Brain pericyte (primary cell): Measurements from ENCODE around the gene CALHM2.

Experiments
- DNase-seq: peaks from one replicate; pipeline ENCODE4 v3.0.0-alpha.2; 2012; ENCODE audit warnings: low read depth, low spot score

Gene CALHM2

GRCh38 chr10:103475437-103475836 is 23.3 kb upstream of the CALHM2 start:
- DNase-seq, result no peak

- no peak for DNase-seq
Observed at GRCh38 chr10:103474077-103474476, 21.9 kb upstream of the CALHM2 start.

DNA sequence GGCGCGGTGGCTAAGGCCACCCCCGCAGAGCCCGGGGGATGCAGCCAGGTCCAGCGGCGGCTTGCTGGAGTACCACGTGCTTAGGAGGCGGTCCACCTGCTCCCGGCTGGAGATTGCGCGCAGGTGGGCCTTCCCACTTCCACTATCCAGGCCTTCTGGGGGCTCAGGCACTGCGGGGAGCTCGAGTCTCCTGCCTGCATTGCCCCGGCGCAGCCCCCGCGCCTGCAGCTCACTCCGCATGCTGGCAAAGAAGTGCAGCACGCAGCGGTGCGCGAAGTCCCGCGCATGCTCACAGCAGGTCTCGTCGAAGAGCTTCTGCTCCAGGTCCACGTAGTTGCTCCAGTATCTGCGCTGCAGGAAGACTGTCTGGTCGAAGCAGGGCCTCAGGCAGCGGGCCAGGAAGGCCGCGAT is 21.1 kb upstream of the CALHM2 start:
- no peak for DNase-seq

DNA sequence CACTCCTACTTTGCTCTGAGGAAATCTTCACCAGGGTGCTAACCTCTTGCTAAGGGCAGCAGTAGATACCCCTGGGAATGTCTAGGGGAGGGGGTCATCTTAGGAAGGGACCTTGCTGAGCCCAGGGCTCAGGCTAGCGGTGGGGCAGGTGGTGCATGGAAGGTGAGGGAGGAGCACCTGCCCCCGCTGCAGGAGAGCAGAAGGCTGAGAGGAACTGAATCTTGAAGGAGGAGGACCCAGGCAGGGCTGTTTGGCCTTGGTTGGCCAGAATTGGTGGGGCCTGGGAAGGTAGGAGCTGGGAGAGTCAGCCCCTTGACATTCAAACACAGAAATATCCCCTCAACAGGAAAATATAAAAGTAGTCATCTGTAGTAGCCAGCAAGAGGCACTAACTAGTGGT is 19.8 kb upstream of the CALHM2 start:
- no peak for DNase-seq

- DNase-seq, result no peak
Observed at GRCh38 chr10:103470761-103471653, 18.8 kb upstream of the CALHM2 start.

GRCh38 chr10:103469201-103469600 is 17.0 kb upstream of the CALHM2 start:
- no peak for DNase-seq

DNA sequence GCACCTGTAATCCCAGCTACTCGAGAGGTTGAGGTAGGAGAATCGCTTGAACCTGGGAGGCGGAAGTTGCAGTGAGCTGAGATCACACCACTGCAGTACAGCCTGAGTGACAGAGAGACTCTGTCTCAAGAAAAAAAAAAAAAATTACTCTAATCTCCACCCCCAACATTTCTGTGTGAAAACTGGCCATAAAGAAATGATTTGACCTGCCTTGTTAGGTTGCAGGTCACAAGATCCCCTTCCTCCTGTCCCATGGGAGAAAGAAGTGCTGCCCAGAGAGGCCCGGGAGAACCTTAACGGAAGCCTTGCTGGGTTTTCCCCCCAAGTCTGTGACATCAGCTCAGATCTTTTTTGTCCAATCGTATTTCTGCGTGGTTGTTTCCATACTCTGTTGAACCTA is 15.2 kb upstream of the CALHM2 start:
- no peak for DNase-seq

- no peak for DNase-seq
Observed at GRCh38 chr10:103466734-103467133, 14.6 kb upstream of the CALHM2 start.

DNA sequence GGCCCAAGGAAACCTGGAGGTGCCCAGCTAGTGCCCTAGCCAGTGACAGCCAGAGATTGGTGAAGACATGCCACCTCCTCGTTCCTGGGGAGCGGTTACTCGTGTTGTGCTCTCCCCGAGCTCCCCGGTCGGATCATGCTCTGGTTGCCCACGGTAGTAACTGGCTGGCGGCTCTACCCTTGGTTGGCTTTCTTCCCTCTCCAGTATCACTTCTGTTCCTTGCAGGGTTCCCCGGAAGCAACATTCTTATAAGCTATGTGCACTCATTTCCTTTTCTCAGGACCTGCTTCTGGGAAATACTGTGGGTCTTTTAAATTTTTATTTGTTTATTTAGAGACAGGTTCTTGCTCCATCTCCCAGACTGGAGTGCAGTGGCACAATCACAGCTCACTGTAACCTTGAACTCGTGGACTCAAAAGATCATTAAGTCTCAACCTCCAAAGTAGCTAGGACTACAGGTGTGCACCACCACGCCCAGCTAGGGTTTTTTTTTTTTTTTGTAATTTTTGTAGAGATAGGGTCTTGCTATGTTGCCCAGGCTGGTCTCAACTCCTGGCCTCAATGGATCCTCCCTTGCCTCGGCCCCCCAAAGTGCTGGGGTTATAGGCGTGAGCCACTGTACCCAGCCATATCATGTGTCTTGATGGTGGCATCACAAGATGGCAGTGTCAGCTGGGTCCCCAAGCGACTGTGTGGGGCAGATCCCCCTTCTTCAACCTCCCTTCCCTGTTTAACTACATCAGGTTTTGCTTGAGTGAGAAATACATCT is 13.4 kb upstream of the CALHM2 start:
- no peak for DNase-seq

DNA sequence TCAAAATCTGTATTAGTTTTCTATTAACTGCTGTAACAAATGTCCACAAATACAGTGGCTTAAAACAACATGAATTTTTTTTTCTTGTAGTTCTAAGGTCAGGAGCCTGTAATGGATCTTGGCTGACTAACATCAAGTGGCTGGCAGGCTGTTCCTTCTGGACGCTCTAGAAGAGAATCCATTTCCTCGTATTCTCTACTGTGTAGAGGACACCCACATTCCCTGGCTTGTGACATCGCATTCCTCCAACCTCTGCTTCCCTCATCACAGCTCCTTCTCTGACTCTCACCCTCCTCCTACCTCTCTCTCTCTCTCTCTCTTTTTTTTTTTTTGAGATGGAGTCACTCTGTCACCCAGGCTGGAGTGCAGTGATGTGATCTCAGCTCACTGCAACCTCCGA is 11.3 kb upstream of the CALHM2 start:
- no peak for DNase-seq

DNA sequence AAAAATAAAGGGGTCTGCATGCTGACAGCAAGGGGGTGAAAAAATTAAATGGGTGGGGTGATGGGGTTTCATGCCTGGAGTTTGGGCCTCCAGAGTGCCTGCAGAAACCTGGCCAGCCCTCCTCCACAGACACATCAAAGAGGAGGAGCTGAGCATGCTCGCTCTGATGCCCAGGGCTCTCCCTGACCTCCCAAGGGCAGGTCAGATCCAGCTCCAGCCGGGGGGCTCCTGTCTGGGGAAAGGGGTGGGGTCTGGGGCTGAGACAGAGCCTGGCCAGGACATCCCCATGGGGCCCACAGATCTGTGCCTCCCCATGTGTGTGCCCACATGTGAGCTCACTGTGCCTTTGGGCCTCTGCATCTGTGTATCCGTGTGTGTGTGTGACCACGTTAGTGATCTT is 7.4 kb upstream of the CALHM2 start:
- no peak for DNase-seq

GRCh38 chr10:103458720-103459119 is 6.5 kb upstream of the CALHM2 start, which contains the start of gene CALHM1:
Gene CALHM1 (minus strand): TSS chr10:103458900. CDS start chr10:103458751, 149 bp downstream.
- DNase-seq, result no peak

DNA sequence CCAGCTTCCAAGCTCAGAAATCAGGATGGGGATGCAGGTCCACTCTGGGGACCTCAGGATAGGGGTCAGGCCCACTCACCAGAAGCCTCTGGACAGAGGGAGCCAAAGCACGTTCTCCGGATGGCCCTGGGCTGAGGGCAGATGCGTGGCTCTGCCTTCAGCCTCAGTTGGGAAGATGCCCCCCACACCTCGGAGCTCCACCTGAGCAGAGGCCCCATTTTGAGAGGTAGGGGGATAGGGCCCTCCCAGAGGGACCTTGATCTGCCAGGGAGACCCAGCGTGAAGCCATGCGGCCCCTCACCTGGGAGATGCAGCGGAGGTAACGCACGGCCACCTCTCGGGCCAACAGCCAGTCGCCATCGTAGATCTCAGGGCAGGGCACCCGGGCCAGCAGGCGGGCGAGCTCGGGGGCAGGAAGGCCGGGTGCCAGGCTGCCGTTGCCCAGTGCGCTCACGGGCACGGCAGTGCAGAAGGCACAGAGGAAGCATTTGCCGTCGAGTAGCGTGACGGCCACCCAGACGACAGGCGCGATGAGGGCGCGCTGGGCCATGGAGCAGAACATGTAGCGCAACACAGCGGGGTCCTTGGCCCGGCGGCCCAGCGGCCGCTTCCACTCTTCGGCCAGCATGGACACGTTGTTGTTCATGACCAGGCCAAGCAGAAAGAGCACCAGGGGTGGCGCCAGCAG is 5.9 kb upstream of the CALHM2 start:
- DNase-seq, result no peak

DNA sequence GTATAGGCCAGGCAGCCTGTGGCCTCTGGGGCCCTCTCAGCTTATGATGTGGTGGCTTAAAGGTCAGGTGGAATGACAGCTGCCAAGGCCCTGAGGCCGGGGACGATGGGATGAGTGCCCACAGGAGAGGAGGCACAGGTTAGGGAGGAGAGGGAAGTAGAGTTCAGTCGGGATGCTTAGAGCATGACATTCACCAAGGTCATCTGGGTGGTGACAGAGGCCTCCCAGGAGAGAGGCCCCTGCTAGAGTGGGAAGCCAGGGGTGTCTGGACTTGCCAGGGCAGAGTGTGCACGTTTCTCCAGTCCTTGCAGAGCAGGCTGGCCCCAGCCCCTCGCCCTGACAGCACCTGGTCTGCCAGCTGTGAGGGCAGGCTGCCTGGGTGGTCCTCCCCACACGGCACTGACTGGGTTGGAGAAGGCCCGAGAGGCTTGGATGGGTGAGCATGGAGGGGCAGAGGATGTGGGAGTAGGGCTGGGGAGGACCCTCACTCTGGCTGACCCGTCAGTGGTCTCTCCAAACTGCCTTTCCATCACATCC is 5.1 kb upstream of the CALHM2 start:
- no peak for DNase-seq

DNA sequence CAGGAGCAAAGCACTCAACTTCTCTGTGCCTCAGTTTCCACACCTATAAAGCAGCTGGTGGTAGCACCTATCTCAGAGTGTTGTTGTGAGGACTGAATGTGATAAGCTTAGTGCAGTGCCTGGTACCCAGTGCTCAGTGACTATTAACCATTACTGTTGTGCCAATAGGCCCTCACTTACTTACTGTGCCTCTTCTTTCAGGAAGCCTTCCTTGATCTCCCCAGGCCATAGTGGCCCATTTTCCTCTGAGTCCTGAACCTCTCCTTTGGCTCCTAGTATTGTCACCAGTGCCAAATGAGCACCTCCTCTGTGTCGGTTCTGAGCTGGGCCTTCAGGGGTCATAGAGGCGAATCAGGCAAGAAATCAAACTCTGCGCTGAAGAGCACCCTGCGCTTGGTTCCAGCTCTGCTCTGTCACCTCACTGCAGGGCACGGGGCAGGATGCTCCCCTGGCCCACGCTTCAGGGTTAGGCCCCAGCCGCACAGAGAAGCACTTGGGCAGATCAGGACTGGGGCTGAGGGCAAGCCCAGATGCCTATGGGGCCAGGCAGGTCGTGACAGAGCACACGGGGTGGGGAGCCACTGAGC is 4.0 kb upstream of the CALHM2 start:
- DNase-seq, result no peak

GRCh38 chr10:103455235-103455634 is 3.1 kb upstream of the CALHM2 start:
- no peak for DNase-seq

DNA sequence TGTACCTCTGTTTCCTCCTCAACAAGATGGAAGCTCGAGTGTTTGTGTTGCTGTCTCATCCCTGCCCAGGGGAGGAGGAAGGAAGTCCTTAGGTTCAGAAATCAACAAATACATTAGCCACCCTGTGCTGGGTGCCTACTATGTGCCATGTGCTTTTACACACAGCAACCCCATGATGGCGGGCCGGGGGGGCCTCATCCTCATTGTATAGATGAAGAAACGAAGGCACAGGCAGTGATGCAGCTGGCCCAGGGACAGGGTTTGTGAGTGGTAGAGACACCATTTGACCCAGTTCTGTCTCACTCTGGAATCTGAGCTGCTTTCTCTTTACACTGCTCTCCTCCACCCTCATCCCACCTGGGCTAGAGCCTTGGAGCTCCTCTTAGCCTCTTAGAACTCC is 1.9 kb upstream of the CALHM2 start:
- DNase-seq, result no peak

- no peak for DNase-seq
Observed at GRCh38 chr10:103452506-103453230, 498 bp upstream of the CALHM2 start.

DNA sequence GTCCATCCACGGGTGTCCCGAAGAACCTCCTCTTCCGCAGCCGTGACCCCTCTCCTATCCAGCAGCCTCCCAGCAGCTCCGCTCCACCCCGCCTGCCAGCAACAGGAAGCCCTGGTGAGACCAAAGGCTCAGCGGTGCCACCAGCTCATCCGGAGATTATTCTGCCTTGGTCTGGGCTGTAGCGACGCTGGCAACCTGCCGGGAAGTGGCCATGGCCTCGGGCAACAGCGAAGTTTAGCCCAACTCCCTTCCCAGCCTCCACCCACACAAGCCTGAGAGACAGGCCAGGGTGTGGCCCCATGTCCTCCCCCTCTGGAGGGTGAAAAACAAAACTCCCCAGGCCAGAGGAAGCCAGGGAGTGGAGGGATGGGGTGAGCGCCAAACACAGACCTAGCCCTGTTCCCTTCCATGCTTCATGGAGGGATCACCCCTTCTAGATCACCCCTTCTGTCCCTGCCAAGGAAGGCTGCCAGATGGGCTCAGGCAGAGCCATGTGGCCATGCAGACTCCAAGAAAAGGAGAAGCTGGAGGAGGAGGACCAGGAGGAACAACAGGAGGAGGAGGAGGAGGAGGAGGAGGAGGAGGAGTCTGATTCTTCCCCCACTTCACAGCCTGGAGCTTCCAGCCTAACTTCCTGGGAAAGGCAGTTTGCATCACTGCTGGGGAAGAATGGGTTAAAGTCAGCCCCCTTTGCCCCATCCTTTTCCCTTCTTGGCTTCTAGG is 918 bp downstream of the CALHM2 start:
- no peak for DNase-seq

- no peak for DNase-seq
Observed at GRCh38 chr10:103450201-103450695, 1.9 kb downstream of the CALHM2 start.
